ENCODE measurements around the gene CFDP1. TPM values are rescaled to one million over a fixed set of nuclear protein-coding genes. Genes with fewer than 3 reads are reported as not detected.
"Not testable (repeated sequence)": the region's sequence is repeated elsewhere in the genome, so short reads cannot be mapped to it uniquely, and the experiment has no call there.

The CFDP1 gene
- total and polyA plus RNA-seq, 2 donors (not counting 1 experiment from before 2014, with no cell fraction given): 6.3 to 42.8 TPM

DNA sequence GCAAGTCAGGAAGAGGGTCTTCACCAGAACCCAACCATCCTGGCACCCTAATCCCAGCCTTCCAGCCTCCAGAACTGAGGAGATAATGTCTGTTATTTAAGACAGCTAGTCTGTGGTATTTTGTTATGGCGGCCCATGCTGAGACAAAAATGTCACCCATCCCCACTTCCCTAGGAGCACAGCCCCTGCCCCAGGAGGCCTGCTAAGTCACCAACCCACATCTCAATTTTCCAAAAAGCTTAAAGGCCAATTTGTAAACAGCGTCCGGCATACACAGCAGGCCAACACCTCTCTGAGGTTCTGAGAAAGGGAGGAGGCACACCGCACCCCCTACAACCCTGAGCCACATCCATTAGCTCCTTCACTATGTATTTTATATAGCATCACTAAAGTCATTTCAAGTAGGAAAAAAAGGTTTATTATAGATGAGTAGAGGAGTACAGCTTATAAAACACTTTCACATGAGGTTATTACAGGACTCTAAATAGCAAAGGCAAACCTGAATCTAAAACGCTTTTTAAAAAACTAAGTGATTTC, 24.2 kb upstream of the CFDP1 start:
- no peaks in the 10 kb centered on the region for H3K27me3 ChIP-seq (replicated peaks in 1 of 4; ENCODE audit: control extremely low read depth in 1 of 4, control insufficient read depth in 3 of 4, insufficient read depth in 4 of 4, low read length in 3 of 4)
- H3K27me3 Mint-ChIP-seq: no peaks in the 10 kb centered on the region
- WGBS (ENCODE audit: insufficient coverage): 100% methylated on average over 1 of the region's 5 CpGs

DNA sequence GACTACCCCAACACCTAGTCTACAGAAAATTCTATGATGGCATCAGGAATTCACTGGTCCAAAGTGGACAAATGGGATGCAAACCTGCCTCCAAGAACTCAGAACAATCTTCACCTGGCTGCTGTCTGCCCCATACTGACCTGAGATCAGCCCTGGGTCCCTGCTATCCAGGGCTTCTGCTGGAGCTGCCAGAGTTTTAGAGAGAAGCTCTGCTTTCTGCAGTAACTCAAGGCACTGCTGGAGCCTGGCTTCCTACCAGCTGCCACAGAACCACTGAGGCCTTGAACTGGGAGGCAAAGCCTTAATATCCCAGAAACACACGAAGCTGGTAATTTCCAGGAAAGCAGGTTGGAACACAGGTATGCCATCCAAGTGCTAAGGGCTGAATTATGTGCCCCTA, 23.7 kb upstream of the CFDP1 start:
- ATAC-seq (ENCODE audit: low read depth): no peak
- no peaks in the 10 kb centered on the region for H3K9me3 ChIP-seq (ENCODE audit: control extremely low read depth in 1 of 3, control insufficient read depth in 2 of 3, insufficient read depth in 1 of 3, low read length in 2 of 3)
- H3K4me2 ChIP-seq (replicated peaks; ENCODE audit: low read depth, low read length, poor library complexity, severe bottlenecking): no peak overlapping the region
- Mint-ChIP-seq H3K4me3 (no peak overlapping the region), H3K27ac (no peak overlapping the region), H3K27me3 (no peaks in the 10 kb centered on the region), H3K4me1 (peaks cover 49% of the 10 kb centered on the region), H3K9me3 (ENCODE audit: insufficient read depth) (no peaks in the 10 kb centered on the region)
- no peaks in the 10 kb centered on the region for H3K4me1 ChIP-seq (ENCODE audit: control insufficient read depth in 2 of 2, insufficient read depth in 2 of 2, low read length in 2 of 2)
- ChIA-PET CTCF (interaction anchor here (0.6 to 1.7 kb wide), 4 partner anchors 8 to 23 kb away, joined by 3 to 5 read pairs (median 4); partner anchors contain the start of gene TMEM170A), POLR2A (no interaction called here)
- peaks cover 82% of the 10 kb centered on the region for H4K20me1 ChIP-seq (ENCODE audit: control insufficient read depth, insufficient read depth, low read length, poor library complexity, severe bottlenecking)
- no peak overlapping the region for H3K4me3 ChIP-seq (ENCODE audit: control extremely low read depth in 1 of 5, extremely low read depth in 1 of 5, insufficient read depth in 1 of 5, low read depth in 2 of 5, low read length in 4 of 5)
- intact Hi-C loops (cut with micrococcal nuclease): no loop called here
- DNase-seq: no peak
- no peak overlapping the region for H3K27ac ChIP-seq (ENCODE audit: low read length in 2 of 2)
- no peaks in the 10 kb centered on the region for H3K27me3 ChIP-seq (replicated peaks in 1 of 4; ENCODE audit: control extremely low read depth in 1 of 4, control insufficient read depth in 3 of 4, insufficient read depth in 4 of 4, low read length in 3 of 4)
- TF ChIP-seq, protein P1, sequence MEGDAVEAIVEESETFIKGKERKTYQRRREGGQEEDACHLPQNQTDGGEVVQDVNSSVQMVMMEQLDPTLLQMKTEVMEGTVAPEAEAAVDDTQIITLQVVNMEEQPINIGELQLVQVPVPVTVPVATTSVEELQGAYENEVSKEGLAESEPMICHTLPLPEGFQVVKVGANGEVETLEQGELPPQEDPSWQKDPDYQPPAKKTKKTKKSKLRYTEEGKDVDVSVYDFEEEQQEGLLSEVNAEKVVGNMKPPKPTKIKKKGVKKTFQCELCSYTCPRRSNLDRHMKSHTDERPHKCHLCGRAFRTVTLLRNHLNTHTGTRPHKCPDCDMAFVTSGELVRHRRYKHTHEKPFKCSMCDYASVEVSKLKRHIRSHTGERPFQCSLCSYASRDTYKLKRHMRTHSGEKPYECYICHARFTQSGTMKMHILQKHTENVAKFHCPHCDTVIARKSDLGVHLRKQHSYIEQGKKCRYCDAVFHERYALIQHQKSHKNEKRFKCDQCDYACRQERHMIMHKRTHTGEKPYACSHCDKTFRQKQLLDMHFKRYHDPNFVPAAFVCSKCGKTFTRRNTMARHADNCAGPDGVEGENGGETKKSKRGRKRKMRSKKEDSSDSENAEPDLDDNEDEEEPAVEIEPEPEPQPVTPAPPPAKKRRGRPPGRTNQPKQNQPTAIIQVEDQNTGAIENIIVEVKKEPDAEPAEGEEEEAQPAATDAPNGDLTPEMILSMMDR (IDR thresholded peaks at IDR 0.05): no peak
- no peak for TF ChIP-seq EZH2 (IDR thresholded peaks at IDR 0.05; ENCODE audit: borderline replicate concordance, insufficient read depth, low read depth, low read length, poor library complexity, severe bottlenecking)
- no peak overlapping the region for H3K9ac ChIP-seq (ENCODE audit: low read length)
- peaks cover 0 to 3% of the 10 kb centered on the region in 2 experiments for H3K36me3 ChIP-seq (replicated peaks in 1 of 2; ENCODE audit: control extremely low read depth in 1 of 2, control insufficient read depth in 1 of 2, extremely low read depth in 1 of 2, insufficient read depth in 2 of 2, low read length in 1 of 2)
- 100% methylated on average over 1 of the region's 1 CpG for WGBS (ENCODE audit: insufficient coverage)
- H3K79me2 ChIP-seq (ENCODE audit: control insufficient read depth, insufficient read depth, low read length): peaks cover 95% of the 10 kb centered on the region
- H2AFZ ChIP-seq (ENCODE audit: insufficient read depth, low read depth, low read length, poor library complexity, severe bottlenecking): no peak overlapping the region

More for the DNA sequence above, 24.2 kb upstream of the CFDP1 start:
- H3K4me3 Mint-ChIP-seq: no peak overlapping the region
- TF ChIP-seq EZH2 (IDR thresholded peaks at IDR 0.05; ENCODE audit: borderline replicate concordance, insufficient read depth, low read depth, low read length, poor library complexity, severe bottlenecking): no peak
- TF ChIP-seq, protein P1 (IDR thresholded peaks at IDR 0.05): no peak
- H4K20me1 ChIP-seq (ENCODE audit: control insufficient read depth, insufficient read depth, low read length, poor library complexity, severe bottlenecking): peaks cover 85% of the 10 kb centered on the region
- intact Hi-C loops (cut with micrococcal nuclease): no loop called here
- no peak overlapping the region for H3K27ac ChIP-seq (ENCODE audit: low read length in 2 of 2)
- H2AFZ ChIP-seq (ENCODE audit: insufficient read depth, low read depth, low read length, poor library complexity, severe bottlenecking): no peak overlapping the region
- no peak overlapping the region for H3K9ac ChIP-seq (ENCODE audit: low read length)
- no peaks in the 10 kb centered on the region for H3K9me3 ChIP-seq (ENCODE audit: control extremely low read depth in 1 of 3, control insufficient read depth in 2 of 3, insufficient read depth in 1 of 3, low read length in 2 of 3)
- H3K27ac Mint-ChIP-seq: no peak overlapping the region
- DNase-seq (no peak), ATAC-seq (ENCODE audit: low read depth) (no peak)
- peaks cover 0 to 3% of the 10 kb centered on the region in 2 experiments for H3K36me3 ChIP-seq (replicated peaks in 1 of 2; ENCODE audit: control extremely low read depth in 1 of 2, control insufficient read depth in 1 of 2, extremely low read depth in 1 of 2, insufficient read depth in 2 of 2, low read length in 1 of 2)
- peaks cover 53% of the 10 kb centered on the region for H3K4me1 Mint-ChIP-seq
- H3K4me1 ChIP-seq (ENCODE audit: control insufficient read depth in 2 of 2, insufficient read depth in 2 of 2, low read length in 2 of 2): peaks cover 4% of the 10 kb centered on the region in 2 donors
- POLR2A ChIA-PET: interaction anchor here (0.5 kb wide), 1 partner anchor 11 kb away, joined by 3 read pairs; no protein-coding TSS in a partner anchor
- no peak overlapping the region for H3K4me2 ChIP-seq (replicated peaks; ENCODE audit: low read depth, low read length, poor library complexity, severe bottlenecking)
- no peak overlapping the region for H3K4me3 ChIP-seq (ENCODE audit: control extremely low read depth in 1 of 5, extremely low read depth in 1 of 5, insufficient read depth in 1 of 5, low read depth in 2 of 5, low read length in 4 of 5)
- H3K9me3 Mint-ChIP-seq (ENCODE audit: insufficient read depth): no peaks in the 10 kb centered on the region
- peaks cover 99% of the 10 kb centered on the region for H3K79me2 ChIP-seq (ENCODE audit: control insufficient read depth, insufficient read depth, low read length)
- CTCF ChIA-PET: interaction anchor here (1.5 kb wide), 1 partner anchor 13 kb away, joined by 5 read pairs; no protein-coding TSS in a partner anchor

DNA sequence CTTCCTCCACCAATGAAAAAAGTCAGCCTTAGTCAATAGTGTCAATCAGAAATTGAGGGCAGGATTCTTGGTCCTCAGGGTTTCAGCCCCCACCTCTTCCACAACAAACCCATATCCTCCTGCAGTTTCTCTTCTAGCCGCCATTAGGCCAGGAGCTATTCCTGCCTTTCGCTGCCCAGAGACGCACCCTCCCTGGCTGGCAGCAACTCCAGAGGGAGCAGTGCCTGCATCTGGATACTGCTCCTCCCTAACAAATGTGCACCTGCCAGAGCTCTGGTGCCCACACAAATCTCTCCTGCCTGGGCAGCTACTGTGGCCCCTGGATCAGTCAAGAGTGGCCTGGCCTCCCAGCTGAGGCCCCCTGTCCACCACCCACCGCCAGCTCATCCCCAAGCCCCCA, 23.2 kb upstream of the CFDP1 start:
- WGBS (ENCODE audit: insufficient coverage): 98% methylated on average over 4 of the region's 4 CpGs
- H3K4me1 ChIP-seq (ENCODE audit: control insufficient read depth in 2 of 2, insufficient read depth in 2 of 2, low read length in 2 of 2); intact Hi-C loops (cut with micrococcal nuclease); H3K9me3 Mint-ChIP-seq (ENCODE audit: insufficient read depth); H3K9ac ChIP-seq (ENCODE audit: low read length); POLR2A ChIA-PET; H3K27me3 Mint-ChIP-seq; ATAC-seq (ENCODE audit: low read depth); H2AFZ ChIP-seq (ENCODE audit: insufficient read depth, low read depth, low read length, poor library complexity, severe bottlenecking); H3K36me3 ChIP-seq (replicated peaks in 1 of 2; ENCODE audit: control extremely low read depth in 1 of 2, control insufficient read depth in 1 of 2, extremely low read depth in 1 of 2, insufficient read depth in 2 of 2, low read length in 1 of 2); H3K27ac ChIP-seq (ENCODE audit: low read length in 2 of 2); DNase-seq; H3K27ac Mint-ChIP-seq; H3K27me3 ChIP-seq (replicated peaks in 1 of 4; ENCODE audit: control extremely low read depth in 1 of 4, control insufficient read depth in 3 of 4, insufficient read depth in 4 of 4, low read length in 3 of 4); H3K4me3 Mint-ChIP-seq; H3K4me2 ChIP-seq (replicated peaks; ENCODE audit: low read depth, low read length, poor library complexity, severe bottlenecking); H3K9me3 ChIP-seq (ENCODE audit: control extremely low read depth in 1 of 3, control insufficient read depth in 2 of 3, insufficient read depth in 1 of 3, low read length in 2 of 3); H3K4me3 ChIP-seq (ENCODE audit: control extremely low read depth in 1 of 5, extremely low read depth in 1 of 5, insufficient read depth in 1 of 5, low read depth in 2 of 5, low read length in 4 of 5): not testable (repeated sequence)
- H3K79me2 ChIP-seq (ENCODE audit: control insufficient read depth, insufficient read depth, low read length): peaks cover 90% of the 10 kb centered on the region
- H4K20me1 ChIP-seq (ENCODE audit: control insufficient read depth, insufficient read depth, low read length, poor library complexity, severe bottlenecking): peaks cover 77% of the 10 kb centered on the region
- H3K4me1 Mint-ChIP-seq: peaks cover 44% of the 10 kb centered on the region
- CTCF ChIA-PET: interaction anchor here (0.6 to 1.7 kb wide), 4 partner anchors 9 to 23 kb away, joined by 3 to 4 read pairs (median 3); partner anchors contain the start of gene TMEM170A

Measured in B cell (primary cell).